ENCODE results near the gene KCND3. TPM values are rescaled to one million over a fixed set of nuclear protein-coding genes. Genes with fewer than 3 reads are reported as not detected.

KCND3 gene
- total RNA-seq, 1 donor from 2014 or later: 0.06 TPM

GRCh38 chr1:111822138-111822537, 167.3 kb downstream of the KCND3 start:
- H3K27ac Mint-ChIP-seq: no peak overlapping the region
- DNase-seq (ENCODE audit: low spot score): no peak
- Histone ChIP-seq H3K79me2 (ENCODE audit: low read depth) (no peaks in the 10 kb centered on the region), H3K36me3 (no peaks in the 10 kb centered on the region), H3K4me2 (no peak overlapping the region), H2AFZ (replicated peaks) (no peak overlapping the region), H3K9me3 (ENCODE audit: low read depth) (no peaks in the 10 kb centered on the region), H3K27me3 (no peaks in the 10 kb centered on the region), H4K20me1 (ENCODE audit: low read depth) (no peaks in the 10 kb centered on the region), H3K4me3 (no peak overlapping the region), H3K27ac (no peak overlapping the region), H3F3A (ENCODE audit: low read depth) (no peaks in the 10 kb centered on the region), H3K9ac (no peak overlapping the region), H3K4me1 (no peaks in the 10 kb centered on the region)
- H3K36me3 Mint-ChIP-seq: no peaks in the 10 kb centered on the region
- TF ChIP-seq CTCF (IDR thresholded peaks at IDR 0.05) (no peak), EZH2phosphoT487 (IDR thresholded peaks at IDR 0.05) (no peak), EZH2 (IDR thresholded peaks at IDR 0.05) (no peak)
- peaks cover 5% of the 10 kb centered on the region for H3K27me3 Mint-ChIP-seq (ENCODE audit: insufficient read depth, low read depth)
- H3K4me3 Mint-ChIP-seq: no peak overlapping the region
- no peaks in the 10 kb centered on the region for H3K4me1 Mint-ChIP-seq
- H3K9me3 Mint-ChIP-seq: no peaks in the 10 kb centered on the region

- Mint-ChIP-seq H3K4me1 (no peaks in the 10 kb centered on the region), H3K9me3 (no peaks in the 10 kb centered on the region), H3K27ac (no peak overlapping the region), H3K4me3 (no peak overlapping the region), H3K36me3 (no peaks in the 10 kb centered on the region), H3K27me3 (ENCODE audit: insufficient read depth, low read depth) (peaks cover 5% of the 10 kb centered on the region)
- TF ChIP-seq EZH2phosphoT487 (IDR thresholded peaks at IDR 0.05): no peak
- TF ChIP-seq CTCF (IDR thresholded peaks at IDR 0.05): no peak
- TF ChIP-seq EZH2 (IDR thresholded peaks at IDR 0.05): no peak
- H3K27ac ChIP-seq: no peak overlapping the region
- no peaks in the 10 kb centered on the region for H3K4me1 ChIP-seq
- no peaks in the 10 kb centered on the region for H3K79me2 ChIP-seq (ENCODE audit: low read depth)
- H3K4me3 ChIP-seq: no peak overlapping the region
- no peak overlapping the region for H2AFZ ChIP-seq (replicated peaks)
- no peaks in the 10 kb centered on the region for H3K9me3 ChIP-seq (ENCODE audit: low read depth)
- no peaks in the 10 kb centered on the region for H3K36me3 ChIP-seq
- H3K9ac ChIP-seq: no peak overlapping the region
- no peak for DNase-seq (ENCODE audit: low spot score)
- H4K20me1 ChIP-seq (ENCODE audit: low read depth): no peaks in the 10 kb centered on the region
- H3K27me3 ChIP-seq: no peaks in the 10 kb centered on the region
- H3F3A ChIP-seq (ENCODE audit: low read depth): no peaks in the 10 kb centered on the region
- H3K4me2 ChIP-seq: no peak overlapping the region
These were observed 168.2 kb downstream of the KCND3 start for GRCh38 chr1:111821121-111821745.

- Histone ChIP-seq H3K36me3 (no peaks in the 10 kb centered on the region), H3K9ac (no peak overlapping the region), H4K20me1 (ENCODE audit: low read depth) (no peaks in the 10 kb centered on the region), H3K4me2 (no peak overlapping the region), H3K27ac (no peak overlapping the region), H2AFZ (replicated peaks) (no peak overlapping the region), H3K9me3 (ENCODE audit: low read depth) (no peaks in the 10 kb centered on the region), H3K4me3 (no peak overlapping the region), H3F3A (ENCODE audit: low read depth) (no peaks in the 10 kb centered on the region), H3K27me3 (no peaks in the 10 kb centered on the region), H3K79me2 (ENCODE audit: low read depth) (no peaks in the 10 kb centered on the region), H3K4me1 (no peaks in the 10 kb centered on the region)
- H3K27ac Mint-ChIP-seq: no peak overlapping the region
- no peak for DNase-seq (ENCODE audit: low spot score)
- peaks cover 5% of the 10 kb centered on the region for H3K27me3 Mint-ChIP-seq (ENCODE audit: insufficient read depth, low read depth)
- no peak for TF ChIP-seq EZH2phosphoT487 (IDR thresholded peaks at IDR 0.05)
- no peak for TF ChIP-seq CTCF (IDR thresholded peaks at IDR 0.05)
- TF ChIP-seq EZH2 (IDR thresholded peaks at IDR 0.05): no peak
- H3K36me3 Mint-ChIP-seq: no peaks in the 10 kb centered on the region
- H3K9me3 Mint-ChIP-seq: no peaks in the 10 kb centered on the region
- no peaks in the 10 kb centered on the region for H3K4me1 Mint-ChIP-seq
- H3K4me3 Mint-ChIP-seq: no peak overlapping the region
These were observed 169.8 kb downstream of the KCND3 start for GRCh38 chr1:111819566-111820263.

Data from neural progenitor cell (in vitro differentiated cells).